B cell (primary cell): Measurements from ENCODE around the gene TNIK.

ENCODE experiments used
- CTCF ChIP-seq: fragments of 200-600 bp; IDR thresholded peaks from one replicate; pipeline ENCODE4 v1.8.0; 2022; ENCODE audit warnings: antibody characterized with exemption, mild to moderate bottlenecking
- EZH2 ChIP-seq: IDR thresholded peaks from 2 replicates; pipeline ENCODE4 v1.6.1; 2012; ENCODE audit warnings: borderline replicate concordance, low read depth, mild to moderate bottlenecking, moderate library complexity, low read length; ENCODE audit not compliant: insufficient read depth, poor library complexity, severe bottlenecking

- TF ChIP-seq EZH2 (no peak), CTCF (no peak)
Observed at GRCh38 chr3:171218069-171218468, 242.1 kb downstream of the TNIK start.
